PFSK-1 (cell line): ENCODE measurements around the gene SLC46A2.

Source experiments
- POLR2AphosphoS5 ChIP-seq: IDR thresholded peaks from 2 replicates; pipeline ENCODE4 v1.6.1; 2012; ENCODE audit warnings: low read depth, mild to moderate bottlenecking, control low read depth, low read length, moderate library complexity
- TAF1 ChIP-seq: IDR thresholded peaks from 2 replicates; pipeline ENCODE4 v1.6.1; 2012; ENCODE audit warnings: low read length, control low read depth, borderline replicate concordance; ENCODE audit not compliant: insufficient read depth
- TF ChIP-seq, protein P1 (sequence below), 2 experiments: IDR thresholded peaks; 2 replicates each; pipeline versions ENCODE4 v1.6.1 to v1.8.0; 2011 to 2012; ENCODE audit warnings: low read depth in 2 of 2, low read length in 2 of 2, control low read depth in 1 of 2, inconsistent platforms in 1 of 2, mild to moderate bottlenecking in 1 of 2, moderate library complexity in 1 of 2; ENCODE audit not compliant: insufficient read depth in 1 of 2

DNA sequence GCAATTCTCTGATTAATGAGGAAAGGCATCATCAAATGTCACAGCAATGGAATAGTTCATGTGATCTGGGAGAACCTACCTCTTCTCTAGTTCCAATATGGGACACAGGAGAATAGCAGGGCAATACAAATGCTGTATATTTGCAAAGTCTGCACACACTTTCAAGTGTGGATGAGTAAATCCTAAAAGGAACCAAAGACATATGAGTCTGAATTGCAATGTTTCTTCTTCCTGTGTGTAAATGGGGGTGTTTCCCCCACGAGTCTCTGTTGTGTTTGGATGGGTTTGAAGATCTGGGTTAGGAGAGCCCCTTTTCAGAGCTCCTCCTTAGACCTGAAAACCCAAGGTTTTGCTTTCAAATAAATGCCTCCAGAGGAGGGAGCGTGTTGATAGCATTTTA, 26.9 kb downstream of the SLC46A2 start:
- TF ChIP-seq, protein P1, sequence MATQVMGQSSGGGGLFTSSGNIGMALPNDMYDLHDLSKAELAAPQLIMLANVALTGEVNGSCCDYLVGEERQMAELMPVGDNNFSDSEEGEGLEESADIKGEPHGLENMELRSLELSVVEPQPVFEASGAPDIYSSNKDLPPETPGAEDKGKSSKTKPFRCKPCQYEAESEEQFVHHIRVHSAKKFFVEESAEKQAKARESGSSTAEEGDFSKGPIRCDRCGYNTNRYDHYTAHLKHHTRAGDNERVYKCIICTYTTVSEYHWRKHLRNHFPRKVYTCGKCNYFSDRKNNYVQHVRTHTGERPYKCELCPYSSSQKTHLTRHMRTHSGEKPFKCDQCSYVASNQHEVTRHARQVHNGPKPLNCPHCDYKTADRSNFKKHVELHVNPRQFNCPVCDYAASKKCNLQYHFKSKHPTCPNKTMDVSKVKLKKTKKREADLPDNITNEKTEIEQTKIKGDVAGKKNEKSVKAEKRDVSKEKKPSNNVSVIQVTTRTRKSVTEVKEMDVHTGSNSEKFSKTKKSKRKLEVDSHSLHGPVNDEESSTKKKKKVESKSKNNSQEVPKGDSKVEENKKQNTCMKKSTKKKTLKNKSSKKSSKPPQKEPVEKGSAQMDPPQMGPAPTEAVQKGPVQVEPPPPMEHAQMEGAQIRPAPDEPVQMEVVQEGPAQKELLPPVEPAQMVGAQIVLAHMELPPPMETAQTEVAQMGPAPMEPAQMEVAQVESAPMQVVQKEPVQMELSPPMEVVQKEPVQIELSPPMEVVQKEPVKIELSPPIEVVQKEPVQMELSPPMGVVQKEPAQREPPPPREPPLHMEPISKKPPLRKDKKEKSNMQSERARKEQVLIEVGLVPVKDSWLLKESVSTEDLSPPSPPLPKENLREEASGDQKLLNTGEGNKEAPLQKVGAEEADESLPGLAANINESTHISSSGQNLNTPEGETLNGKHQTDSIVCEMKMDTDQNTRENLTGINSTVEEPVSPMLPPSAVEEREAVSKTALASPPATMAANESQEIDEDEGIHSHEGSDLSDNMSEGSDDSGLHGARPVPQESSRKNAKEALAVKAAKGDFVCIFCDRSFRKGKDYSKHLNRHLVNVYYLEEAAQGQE (IDR thresholded peaks at IDR 0.05; ENCODE audit: insufficient read depth in 1 of 2, low read depth in 2 of 2, low read length in 2 of 2): no peak
- TF ChIP-seq TAF1 (no peak), POLR2AphosphoS5 (no peak)
